GM21737 (cell line): ENCODE measurements around the gene FBXL20.
"Not testable (repeated sequence)": the region's sequence is repeated elsewhere in the genome, so short reads cannot be mapped to it uniquely, and the experiment has no call there.

Source experiments
- ATAC-seq: cut with Tn5 transposase; IDR thresholded peaks from one replicate; pipeline ENCODE4 v1.9.1; 2021; ENCODE audit warnings: mild to moderate bottlenecking, moderate library complexity; ENCODE audit not compliant: unreplicated experiment

The FBXL20 gene

DNA sequence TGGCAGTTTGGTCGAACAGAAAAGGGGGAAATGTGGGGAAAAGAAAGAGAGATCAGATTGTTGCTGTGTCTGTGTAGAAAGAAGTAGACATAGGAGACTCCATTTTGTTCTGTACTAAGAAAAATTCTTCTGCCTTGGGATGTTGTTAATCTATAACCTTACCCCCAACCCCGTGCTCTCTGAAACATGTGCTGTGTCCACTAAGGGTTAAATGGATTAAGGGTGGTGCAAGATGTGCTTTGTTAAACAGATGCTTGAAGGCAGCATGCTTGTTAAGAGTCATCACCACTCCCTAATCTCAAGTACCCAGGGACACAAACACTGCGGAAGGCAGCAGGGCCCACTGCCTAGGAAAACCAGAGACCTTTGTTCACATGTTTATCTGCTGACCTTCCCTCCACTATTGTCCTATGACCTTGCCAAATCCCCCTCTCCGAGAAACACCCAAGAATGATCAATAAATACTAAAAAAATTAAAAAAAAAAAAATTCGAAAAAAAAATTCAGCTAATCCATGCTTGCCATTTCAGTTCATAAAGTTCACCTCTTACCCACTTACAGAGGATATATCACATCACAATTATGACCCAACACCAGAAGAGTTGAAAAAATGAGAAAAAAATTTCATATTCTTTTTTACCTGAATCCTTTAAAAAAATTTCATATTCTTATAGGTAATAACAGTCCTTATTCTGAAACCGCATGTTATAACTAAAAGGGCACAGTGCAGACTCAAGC is 67.2 kb downstream of the FBXL20 start:
- not testable (repeated sequence) for ATAC-seq

DNA sequence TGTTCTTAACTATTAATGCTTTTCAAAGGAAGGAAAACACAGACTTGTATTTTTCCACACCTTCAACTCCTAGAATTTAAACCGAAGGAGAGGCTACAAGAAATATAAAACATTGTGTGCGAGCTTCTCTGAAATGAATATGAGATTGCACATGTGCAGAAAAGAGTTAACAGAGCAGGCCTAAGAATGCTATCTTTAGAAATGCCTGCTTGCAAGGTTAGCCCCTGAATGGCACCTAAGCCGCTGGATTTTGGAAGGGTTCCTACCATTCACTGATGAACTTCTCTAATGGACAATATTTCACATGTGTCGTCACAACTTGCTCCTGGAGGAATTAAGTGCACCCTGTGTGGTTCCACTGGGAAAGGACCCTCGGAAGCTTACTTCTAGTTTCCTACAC is 69.3 kb downstream of the FBXL20 start:
- ATAC-seq = no peak

DNA sequence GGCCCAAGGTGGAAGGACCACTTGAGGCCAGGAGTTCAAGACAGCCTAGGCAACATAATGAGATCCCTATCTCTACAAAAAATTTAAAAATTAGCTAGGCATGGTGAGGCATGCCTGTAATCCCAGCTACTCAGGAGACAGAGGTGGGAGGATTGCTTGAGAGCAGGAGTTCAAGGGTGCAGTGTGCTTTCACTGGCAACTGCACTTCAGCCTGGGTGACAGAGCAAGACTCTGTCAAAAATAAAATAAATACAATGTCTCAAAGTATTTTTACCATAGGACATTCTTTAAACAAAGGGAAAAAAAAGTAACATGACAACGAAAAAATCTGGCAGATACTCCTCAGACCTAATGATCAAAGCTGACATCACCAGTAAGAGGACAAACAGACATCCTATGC is 72.6 kb downstream of the FBXL20 start:
- no peak for ATAC-seq

DNA sequence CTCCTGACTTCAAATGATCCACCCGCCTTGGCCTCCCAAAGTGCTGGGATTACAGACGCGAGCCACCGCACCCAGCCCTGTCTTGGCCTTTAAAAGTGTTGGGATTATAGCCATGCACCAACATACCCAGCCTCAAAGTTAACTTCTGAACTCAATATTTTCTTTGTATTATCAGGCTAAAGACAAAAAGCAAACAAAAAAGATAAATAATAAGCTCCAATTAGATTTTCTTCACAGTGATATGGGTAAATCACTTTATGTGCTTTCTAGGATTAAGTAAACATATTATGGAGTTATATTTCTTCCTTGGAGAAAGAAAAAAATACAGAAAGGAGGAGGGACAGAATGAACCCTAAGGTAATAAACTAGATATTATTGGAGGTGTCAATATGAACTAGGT is 74.3 kb downstream of the FBXL20 start:
- no peak for ATAC-seq

DNA sequence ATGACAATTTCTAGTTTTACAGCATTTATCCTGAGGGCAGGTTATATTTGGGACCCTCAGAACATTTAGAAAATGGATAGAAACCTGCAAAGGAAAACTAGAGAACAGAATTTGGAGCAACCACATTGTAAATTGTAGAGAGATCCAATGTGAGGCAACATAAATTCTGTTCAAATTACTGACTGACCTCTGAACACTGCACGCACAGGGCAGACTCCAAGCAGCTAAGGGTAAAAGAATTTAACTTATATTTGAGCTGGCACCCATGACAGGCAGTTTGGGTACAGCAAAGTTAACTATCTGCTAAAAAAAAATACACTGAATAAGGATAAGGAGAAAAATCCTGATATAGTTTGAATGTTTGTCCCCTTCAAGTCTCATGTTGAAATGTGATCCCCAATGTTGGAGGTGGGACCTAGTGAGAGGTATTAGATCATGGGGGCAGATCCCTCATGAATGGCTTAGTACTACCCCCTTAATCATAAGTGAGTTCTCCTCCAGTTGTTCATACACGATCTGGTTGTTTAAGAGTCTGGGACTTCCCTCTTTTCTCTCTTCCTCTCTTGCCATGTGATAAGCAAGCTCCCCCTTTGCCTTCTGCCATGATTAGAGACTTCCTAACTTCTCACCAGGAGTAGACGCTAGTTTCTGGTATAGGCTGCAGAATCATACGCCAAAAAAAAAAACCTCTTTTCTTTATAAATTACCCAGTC is 75.7 kb downstream of the FBXL20 start:
- ATAC-seq = no peak

DNA sequence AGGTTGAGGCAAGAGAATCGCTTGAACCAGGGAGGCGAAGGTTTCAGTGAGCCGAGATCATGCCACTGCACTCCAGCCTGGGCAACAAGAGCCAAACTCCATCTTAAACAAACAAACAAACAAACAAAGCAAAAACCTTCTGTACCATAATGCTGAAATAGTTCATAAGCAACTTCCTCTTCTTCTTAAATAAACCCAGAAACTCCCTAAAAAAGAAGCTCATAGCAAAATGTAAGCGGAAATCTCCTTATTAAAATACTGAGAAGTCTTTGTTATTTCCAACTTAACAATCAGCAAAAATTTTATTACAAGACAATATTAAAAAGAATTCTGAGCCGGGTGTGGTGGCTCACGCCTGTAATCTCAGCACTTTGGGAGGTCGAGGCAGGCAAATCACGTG is 82.8 kb downstream of the FBXL20 start:
- no peak for ATAC-seq

DNA sequence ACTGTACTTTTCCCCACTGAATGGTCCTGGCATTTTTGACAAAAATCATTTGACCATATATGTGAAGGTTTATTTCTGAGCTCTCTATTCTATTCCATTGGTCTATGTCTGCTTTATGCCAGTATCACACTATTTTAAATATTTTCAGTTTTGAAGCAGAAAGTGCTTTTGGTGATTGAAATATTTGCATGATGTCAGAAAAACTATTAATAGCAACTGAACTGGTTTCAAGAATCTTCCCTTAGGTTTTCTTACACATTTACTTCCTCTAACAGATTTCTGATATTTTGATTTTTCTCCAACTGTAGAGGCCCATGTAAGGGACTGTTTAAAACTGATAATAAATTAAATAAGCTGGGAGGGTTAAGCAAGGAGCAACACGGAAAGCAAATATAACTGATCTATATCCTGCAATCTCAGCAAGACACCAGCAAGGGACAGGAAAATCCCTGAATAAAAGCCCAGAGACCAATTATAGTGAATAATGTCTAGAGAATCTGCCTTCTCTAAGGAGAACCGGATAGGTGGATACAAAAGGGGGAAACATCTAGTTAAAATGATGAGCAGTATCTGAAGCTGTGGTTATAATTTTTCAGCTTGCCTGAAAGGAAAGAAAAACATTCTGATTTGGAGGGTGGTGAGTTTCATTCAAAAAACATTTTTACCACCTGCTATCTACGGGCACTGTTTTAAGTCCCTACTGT is 94.8 kb downstream of the FBXL20 start:
- ATAC-seq = no peak

DNA sequence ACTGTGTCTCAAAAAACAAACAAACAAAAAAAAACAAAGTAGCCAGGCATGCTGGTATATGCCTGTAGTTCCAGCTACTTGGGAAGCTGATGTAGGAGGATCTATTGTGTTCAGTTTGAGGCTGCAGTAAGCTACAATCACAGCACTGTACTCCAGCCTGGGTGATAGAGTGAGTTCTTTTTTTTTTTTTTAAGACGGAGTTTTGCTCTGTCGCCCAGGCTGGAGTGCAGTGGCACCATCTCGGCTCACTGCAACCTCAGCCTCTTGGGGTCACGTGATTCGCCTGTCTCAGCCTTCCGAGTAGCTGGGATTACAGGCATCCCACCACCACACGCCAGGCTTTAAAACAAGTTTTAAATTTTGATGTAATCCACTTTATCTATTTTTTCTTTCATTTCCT is 95.4 kb downstream of the FBXL20 start:
- ATAC-seq = no peak

DNA sequence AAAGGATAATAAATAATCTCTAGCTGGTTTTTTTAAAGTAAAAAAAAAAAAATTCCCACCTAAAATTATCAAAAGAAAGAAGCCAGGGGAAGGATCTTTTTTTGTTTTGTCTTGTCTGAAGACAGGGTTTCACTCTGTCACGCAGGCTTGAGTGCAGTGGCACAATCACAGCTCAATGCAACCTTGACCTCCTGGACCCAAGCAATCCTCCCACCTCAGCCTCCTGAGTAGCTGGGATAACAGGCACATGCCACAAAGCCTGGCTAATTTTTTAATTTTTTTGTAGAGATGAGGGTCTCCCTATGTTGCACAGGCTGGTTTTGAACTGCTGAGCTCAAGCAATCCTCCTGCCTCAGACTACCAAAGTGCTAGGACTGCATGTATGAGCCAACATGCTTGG is 97.2 kb downstream of the FBXL20 start:
- ATAC-seq = no peak

DNA sequence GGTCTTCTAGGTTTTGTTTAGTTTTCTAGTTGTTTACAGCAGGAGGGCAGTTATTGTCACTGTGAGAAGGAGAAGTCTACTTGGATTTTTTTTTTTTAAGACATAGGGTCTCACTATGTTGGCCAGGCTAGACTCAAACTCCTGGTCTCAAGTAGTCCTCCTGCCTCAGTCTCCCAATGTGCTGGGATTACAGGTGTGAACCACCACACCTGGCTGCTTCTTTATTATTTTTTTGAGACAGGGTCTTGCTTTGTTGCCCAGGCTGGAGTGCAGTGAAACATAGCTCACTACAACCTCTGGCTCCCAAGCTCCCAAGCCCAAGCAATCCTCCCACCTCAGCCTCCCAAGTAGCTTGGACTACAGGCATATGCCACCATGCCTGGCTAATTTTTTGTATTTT is 107.4 kb downstream of the FBXL20 start:
- ATAC-seq = no peak

DNA sequence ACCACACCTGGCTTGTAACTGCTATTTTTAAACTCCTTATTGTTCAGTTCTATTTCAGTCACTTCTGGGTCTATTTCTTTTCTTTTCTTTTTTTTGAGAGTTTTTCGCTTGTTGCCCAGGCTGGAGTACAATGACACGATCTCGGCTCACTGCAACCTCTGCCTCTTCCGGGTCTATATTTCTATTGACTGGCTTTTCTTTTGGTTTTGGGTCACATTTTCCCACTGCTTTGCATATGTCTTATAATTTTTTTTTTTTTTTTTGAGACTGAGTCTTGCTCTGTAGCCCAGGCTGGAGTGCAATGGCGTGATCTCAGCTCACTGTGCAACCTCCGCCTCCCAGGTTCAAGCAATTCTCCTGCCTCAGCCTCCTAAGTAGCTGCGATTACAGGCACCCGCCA is 108.9 kb downstream of the FBXL20 start:
- ATAC-seq = not testable (repeated sequence)

DNA sequence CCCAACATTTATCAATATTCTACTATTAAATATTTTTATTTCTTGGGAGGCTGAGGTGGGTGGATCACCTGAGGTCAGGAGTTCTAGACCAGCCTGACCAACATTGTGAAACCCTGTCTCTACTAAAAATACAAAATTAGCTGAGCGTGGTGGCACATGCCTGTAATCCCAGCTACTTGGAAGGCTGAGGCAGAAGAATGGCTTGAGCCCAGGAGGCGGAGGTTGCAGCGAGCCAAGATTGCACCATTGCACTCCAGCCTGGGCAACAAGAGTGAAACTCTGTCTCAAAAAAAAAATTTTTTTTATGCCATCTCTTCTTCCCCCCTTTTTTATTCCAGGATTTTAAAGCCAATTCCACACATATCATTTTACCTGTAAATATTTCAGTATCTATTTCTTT is 114.9 kb downstream of the FBXL20 start:
- not testable (repeated sequence) for ATAC-seq

DNA sequence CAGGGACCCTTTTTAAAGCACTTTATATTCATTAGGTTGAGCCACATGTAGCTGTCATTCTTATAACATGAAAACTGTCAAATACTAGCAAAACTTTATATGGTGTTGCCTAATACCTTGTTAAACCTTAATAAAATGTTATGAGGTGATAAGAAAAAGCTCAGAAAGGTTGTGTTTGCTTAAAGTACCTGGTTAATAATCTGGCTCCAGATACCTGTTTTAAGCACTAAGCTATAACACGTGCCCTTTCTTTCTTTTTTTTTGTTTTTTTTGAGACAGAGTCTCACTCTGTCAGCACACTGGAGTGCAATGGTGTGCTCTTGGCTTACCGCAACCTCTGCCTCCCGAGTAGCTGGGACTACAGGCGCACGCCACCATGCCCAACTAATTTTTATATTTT is 116.7 kb downstream of the FBXL20 start:
- ATAC-seq = no peak

DNA sequence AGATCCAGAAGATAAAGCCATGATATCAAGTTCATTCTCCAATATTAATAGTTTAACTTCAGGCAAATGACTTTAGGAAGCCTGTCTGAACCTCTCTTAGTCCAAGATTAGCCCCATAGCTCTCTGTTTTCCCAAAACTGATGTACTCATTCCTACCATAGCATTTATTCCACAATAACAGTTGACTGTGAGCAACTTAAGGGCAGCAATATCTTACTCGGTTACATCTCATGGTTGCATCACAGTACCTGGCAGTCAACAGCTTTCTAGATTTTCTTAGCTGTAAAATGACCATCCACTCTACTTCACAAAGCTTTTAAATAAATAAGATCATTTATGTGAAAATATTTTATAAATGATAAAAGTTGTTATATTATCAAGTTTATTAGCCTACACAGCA is 117.5 kb downstream of the FBXL20 start:
- ATAC-seq = no peak

DNA sequence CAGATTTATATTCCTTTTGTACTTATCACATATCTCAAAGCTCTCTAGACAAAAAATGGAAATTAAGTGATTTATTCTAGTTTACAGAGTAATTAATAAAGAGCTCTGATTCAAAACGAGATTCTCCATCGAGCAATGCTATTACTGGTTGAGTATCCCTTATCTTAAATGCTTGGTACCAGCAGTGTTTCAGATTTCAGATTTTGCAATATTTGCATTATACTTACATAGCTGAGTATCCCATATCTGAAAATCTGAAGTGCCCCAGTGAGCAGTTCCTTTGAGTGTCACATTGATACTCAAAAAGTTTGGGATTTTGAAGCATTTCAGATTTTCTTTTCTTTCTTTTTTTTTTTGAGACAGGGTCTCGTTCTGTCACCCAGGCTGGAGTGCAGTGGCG is 118.3 kb downstream of the FBXL20 start:
- no peak for ATAC-seq

DNA sequence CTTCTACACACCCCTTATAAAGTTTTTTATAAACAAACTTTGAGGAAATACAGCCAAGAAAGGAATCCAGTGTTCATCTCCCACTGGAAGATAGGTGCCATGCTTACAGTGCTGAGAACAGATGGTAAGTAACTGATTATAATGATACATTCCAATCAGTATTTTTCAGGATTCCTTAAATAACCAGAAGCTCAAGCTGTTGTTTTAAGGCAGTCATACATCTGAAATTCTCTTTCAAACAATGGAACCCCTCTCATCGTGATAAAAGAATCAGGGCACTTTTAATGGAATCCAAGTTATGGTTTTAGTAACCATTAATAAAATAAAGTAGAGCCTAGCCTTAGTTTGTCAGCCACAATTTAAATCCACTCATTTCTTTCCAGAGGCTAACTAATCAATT is 119.6 kb downstream of the FBXL20 start:
- ATAC-seq = no peak

DNA sequence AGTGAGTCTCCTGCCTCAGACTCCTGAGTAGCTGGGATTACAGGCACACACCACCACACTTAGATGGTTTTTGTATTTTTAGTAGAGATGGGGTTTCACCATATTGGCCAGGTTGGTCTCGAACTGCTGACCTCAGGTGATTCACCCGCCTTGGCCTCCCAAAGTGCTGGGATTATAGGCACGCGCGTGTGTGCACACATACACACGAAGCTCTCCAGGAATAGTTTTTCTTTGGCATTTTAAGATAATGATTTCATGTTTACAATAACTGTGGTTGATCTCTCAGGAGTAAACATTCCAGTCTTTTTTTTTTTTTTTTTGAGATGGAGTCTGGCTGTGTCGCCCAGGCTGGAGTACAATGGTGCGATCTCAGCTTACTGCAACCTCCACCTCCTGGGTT is 123.2 kb downstream of the FBXL20 start:
- not testable (repeated sequence) for ATAC-seq

DNA sequence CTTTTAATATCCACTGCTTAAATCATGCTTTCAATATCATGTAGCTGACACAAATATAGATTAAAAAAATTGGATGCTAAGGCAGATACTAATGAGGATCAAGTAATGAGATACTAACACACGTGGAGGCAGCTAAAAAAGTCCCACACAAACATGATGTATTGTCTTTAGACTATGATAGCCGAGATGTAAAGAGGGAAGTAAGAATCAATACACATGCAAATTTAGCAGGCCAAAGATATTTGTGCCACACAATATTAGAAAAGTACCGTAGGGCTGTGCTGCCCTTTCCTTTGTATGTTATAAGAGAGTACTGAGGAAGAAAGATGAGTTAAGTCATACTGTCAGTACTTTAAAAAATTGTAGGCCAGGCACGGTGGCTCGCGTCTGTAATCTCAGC is 124.3 kb downstream of the FBXL20 start:
- ATAC-seq = no peak

DNA sequence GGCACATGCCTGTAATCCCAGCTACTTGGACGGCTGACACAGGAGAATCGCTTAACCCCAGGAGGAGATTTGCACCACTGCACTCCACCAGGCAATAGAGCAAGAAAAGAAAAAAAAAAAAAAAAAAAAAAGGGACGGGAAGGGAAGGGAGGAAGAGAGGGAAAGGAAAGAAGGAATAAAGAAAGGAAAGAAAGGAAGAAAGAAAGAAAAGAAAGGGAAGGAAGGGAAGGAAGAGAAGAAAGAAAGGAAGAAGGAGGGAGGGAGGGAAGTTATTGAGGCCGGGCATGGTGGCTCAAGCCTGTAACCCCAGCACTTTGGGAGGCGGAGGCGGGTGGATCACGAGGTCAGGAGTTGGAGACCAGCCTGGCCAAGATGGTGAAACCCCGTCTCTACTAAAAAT is 125.3 kb downstream of the FBXL20 start:
- ATAC-seq = no peak

DNA sequence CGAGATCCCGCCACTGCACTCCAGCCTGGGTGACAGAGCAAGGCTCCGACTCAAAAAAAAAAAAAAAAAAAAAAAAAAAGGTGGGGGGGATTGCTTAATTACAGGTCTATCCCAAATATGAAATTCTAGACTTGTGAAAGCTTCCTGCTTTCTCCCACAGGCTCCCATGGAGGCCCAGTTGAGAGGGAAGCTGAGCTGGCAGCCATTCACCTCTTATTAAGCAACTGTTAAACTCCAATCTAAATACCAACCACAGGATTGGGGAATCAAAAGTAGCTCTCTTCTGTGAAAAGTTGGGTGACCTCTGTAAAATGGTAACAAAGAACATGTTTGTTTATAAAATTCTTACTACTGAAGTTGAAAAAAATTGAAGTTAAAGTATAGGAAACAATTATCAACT is 129.9 kb downstream of the FBXL20 start:
- no peak for ATAC-seq

DNA sequence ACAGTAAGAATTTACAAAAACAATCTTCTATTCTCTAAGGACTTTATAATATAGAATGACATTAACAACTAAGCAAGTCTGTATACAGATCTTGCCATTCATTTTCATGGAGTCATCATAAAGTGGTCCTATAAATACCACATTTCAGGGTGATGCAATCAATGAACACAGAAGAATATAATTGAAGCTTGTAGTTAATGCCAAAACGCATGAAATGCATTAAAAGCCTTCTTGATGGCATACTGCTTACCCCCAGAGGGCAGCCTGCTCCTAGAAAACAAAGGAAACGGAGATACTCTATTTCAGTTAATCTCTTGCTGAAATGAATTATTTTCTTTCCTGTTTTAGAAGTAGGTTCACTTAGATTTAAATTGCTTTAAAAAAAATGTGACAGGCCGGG is 130.5 kb downstream of the FBXL20 start:
- ATAC-seq = no peak

DNA sequence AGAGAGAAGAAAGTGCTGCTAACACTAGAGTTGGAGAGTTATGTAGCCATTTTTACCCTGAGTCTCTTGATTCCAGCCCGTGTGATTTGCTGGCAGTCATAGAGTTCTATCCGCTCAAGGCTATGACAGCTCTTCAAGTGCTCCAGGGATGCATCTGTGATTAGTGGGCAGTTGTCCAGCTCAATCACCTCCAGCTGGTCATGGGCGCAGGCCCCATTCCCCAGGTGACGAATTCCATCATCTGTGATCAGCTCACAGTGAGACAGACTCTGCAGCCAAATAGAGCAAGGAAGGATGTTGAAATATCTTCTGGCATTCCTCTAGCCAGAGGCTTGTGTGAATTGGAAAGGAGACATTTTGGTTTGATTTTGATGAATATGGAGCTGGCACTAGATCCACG is 137.3 kb downstream of the FBXL20 start:
- no peak for ATAC-seq
